Thoracic aorta (tissue), 2 donors: ENCODE data around the gene KIAA1217. TPM values are rescaled to one million over a fixed set of nuclear protein-coding genes. Genes with fewer than 3 reads are reported as not detected.
A peak's percentile ranks its signal among the peaks of the same experiment; 100 is the strongest.

ENCODE experiments used
- ATAC-seq: fragments of 150-250 bp; one replicate; pipeline ENCODE4 v1.8.0; 2017; ENCODE audit warnings: low read depth; ENCODE audit not compliant: insufficient number of reproducible peaks, low FRiP score
- DNase-seq: peaks from one replicate; pipeline ENCODE4 v3.0.0-alpha.2; 2020; ENCODE audit warnings: low spot score
- H3K27ac ChIP-seq, 2 donors: fragments of 200-600 bp; sonication (generic); 1 replicate in 1 of 2; 2 replicates in 1 of 2; pipeline ENCODE4 v1.5.1; 2016; ENCODE audit warnings: mild to moderate bottlenecking in 2 of 2, moderate library complexity in 2 of 2
- H3K27me3 ChIP-seq: fragments of 200-600 bp; sonication (generic); replicated peaks from 2 replicates; pipeline ENCODE4 v1.6.0; 2016; ENCODE audit warnings: mild to moderate bottlenecking; ENCODE audit not compliant: insufficient read depth
- H3K36me3 ChIP-seq: fragments of 200-600 bp; sonication (generic); one replicate; pipeline ENCODE4 v1.5.1; 2016
- H3K4me1 ChIP-seq, 2 donors: fragments of 200-600 bp; sonication (generic); 1 replicate in 1 of 2; 2 replicates in 1 of 2; pipeline versions ENCODE4 v1.5.1 to v1.6.0; 2016; ENCODE audit warnings: low read depth in 2 of 2, mild to moderate bottlenecking in 1 of 2; ENCODE audit not compliant: control insufficient read depth in 1 of 2
- H3K4me3 ChIP-seq: fragments of 200-600 bp; sonication (generic); 2 replicates; pipeline ENCODE4 v1.5.1; 2016; ENCODE audit warnings: mild to moderate bottlenecking
- H3K9me3 ChIP-seq: fragments of 200-600 bp; sonication (generic); 2 replicates; pipeline ENCODE4 v1.5.1; 2016
- CTCF ChIP-seq: fragments of 200-600 bp; sonication (generic); IDR thresholded peaks from one replicate; pipeline ENCODE4 v1.5.1; 2019; ENCODE audit warnings: antibody characterized with exemption
- total RNA-seq, 2 donors: library from RNA; depleted of rRNA; stranded (reverse); fragments of >200 nt; gene quantifications; one replicate each; pipeline versions ENCODE4 v1.1.0 to v1.2.3, GENCODE V29; 2016

Gene KIAA1217, protein sequence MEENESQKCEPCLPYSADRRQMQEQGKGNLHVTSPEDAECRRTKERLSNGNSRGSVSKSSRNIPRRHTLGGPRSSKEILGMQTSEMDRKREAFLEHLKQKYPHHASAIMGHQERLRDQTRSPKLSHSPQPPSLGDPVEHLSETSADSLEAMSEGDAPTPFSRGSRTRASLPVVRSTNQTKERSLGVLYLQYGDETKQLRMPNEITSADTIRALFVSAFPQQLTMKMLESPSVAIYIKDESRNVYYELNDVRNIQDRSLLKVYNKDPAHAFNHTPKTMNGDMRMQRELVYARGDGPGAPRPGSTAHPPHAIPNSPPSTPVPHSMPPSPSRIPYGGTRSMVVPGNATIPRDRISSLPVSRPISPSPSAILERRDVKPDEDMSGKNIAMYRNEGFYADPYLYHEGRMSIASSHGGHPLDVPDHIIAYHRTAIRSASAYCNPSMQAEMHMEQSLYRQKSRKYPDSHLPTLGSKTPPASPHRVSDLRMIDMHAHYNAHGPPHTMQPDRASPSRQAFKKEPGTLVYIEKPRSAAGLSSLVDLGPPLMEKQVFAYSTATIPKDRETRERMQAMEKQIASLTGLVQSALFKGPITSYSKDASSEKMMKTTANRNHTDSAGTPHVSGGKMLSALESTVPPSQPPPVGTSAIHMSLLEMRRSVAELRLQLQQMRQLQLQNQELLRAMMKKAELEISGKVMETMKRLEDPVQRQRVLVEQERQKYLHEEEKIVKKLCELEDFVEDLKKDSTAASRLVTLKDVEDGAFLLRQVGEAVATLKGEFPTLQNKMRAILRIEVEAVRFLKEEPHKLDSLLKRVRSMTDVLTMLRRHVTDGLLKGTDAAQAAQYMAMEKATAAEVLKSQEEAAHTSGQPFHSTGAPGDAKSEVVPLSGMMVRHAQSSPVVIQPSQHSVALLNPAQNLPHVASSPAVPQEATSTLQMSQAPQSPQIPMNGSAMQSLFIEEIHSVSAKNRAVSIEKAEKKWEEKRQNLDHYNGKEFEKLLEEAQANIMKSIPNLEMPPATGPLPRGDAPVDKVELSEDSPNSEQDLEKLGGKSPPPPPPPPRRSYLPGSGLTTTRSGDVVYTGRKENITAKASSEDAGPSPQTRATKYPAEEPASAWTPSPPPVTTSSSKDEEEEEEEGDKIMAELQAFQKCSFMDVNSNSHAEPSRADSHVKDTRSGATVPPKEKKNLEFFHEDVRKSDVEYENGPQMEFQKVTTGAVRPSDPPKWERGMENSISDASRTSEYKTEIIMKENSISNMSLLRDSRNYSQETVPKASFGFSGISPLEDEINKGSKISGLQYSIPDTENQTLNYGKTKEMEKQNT (N-terminal part only)
- total RNA-seq: 10 to 100 TPM; 15.2 to 15.6 TPM

- Histone ChIP-seq H3K27ac (peak within 1 kb of the TSS; percentile 60 to 71), H3K27me3 (no peaks in the 10 kb centered on the region), H3K36me3 (no peaks in the 10 kb centered on the region), H3K4me1 (peaks cover 3 to 41% of the 10 kb centered on the region in 2 donors), H3K4me3 (peak within 1 kb of the TSS; percentile 72), H3K9me3 (no peaks in the 10 kb centered on the region)
- ATAC-seq (peak; percentile 32), DNase-seq (no peak)
- no peak for TF ChIP-seq CTCF
Measured at GRCh38 chr10:24208661-24209431, at the start of gene KIAA1217. KIAA1217 (plus strand) TSS chr10:24209138; CDS start chr10:24209194, 56 bp downstream.

DNA sequence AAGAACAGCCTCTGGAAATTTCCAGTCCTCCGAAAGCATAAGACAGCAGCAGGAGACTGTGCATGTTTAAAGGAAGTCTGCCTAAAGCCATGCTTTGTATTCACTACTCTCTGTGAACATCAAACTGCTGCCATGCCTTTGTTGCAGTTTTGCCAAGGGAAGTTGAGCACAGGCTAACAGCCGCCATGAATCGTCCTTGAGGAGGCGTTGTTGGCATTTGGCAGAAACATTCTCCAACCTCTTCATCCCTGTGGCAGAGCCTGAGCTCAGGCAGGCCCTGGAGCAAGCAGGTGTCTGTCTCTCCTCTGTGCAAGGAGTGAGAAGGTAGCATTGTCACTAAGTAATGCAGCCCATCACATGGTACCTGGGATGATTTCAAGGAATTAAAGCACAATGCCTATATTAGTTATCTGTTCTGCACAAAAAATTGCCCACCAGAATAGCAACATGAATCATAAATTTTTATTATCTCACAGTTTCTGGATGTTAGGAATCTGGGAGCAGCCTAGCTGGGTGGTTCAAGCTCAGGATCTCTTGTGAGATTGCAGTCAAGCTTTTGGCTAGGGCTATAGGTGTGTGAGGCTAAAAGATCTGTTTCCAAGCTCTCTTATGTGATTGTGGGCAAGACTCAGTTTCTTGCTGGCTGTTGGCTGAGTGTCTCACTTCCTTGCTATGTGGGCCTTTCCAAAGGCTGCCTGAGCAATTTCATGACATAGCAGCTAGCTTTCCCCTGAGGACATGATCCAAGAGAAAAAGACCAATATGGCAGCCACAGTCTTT lies 46.5 kb upstream of the KIAA1217 start:
- ATAC-seq (no peak), DNase-seq (no peak)
- no peak overlapping the region for H3K27ac ChIP-seq
- H3K4me3 ChIP-seq: no peak overlapping the region
- H3K9me3 ChIP-seq: no peaks in the 10 kb centered on the region
- no peaks in the 10 kb centered on the region for H3K4me1 ChIP-seq
- no peak for TF ChIP-seq CTCF
- H3K27me3 ChIP-seq: no peaks in the 10 kb centered on the region
- no peaks in the 10 kb centered on the region for H3K36me3 ChIP-seq

DNA sequence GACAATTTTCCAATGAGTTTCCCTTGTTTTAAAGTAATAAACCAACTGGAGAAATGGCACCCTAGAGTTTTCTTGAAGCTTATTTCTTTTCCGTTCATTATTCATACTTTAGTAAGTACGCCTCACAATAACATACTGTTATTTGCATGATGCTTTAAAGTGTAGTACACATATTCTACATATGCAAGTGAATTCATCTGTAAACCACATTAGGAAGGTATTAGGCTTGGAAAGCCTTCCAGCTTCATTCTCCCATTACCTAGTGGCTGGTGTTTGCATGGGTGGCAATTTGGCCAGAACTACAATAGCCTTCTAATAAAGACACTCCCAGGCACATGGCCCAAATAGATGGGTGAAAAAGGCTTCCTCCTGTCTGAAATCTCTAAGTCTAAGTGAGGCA lies 45.5 kb upstream of the KIAA1217 start:
- TF ChIP-seq CTCF: no peak
- no peaks in the 10 kb centered on the region for H3K27me3 ChIP-seq

GRCh38 chr10:24168258-24169170 lies 40.4 kb upstream of the KIAA1217 start:
- H3K27ac ChIP-seq: no peak overlapping the region
- H3K4me1 ChIP-seq: no peaks in the 10 kb centered on the region
- ATAC-seq: no peak

More for the DNA sequence above, 45.5 kb upstream of the KIAA1217 start:
- DNase-seq (no peak), ATAC-seq (no peak)
- H3K36me3 ChIP-seq: no peaks in the 10 kb centered on the region
- H3K4me1 ChIP-seq: no peaks in the 10 kb centered on the region
- H3K27ac ChIP-seq: no peak overlapping the region
- H3K9me3 ChIP-seq: no peaks in the 10 kb centered on the region
- H3K4me3 ChIP-seq: no peak overlapping the region

More at GRCh38 chr10:24168258-24169170, 40.4 kb upstream of the KIAA1217 start:
- no peak overlapping the region for H3K4me3 ChIP-seq
- no peak for DNase-seq
- no peak for TF ChIP-seq CTCF
- H3K36me3 ChIP-seq: no peaks in the 10 kb centered on the region
- no peaks in the 10 kb centered on the region for H3K27me3 ChIP-seq
- H3K9me3 ChIP-seq: no peaks in the 10 kb centered on the region
